ENCODE data around the gene ERVV-1.
A peak's percentile ranks its signal among the peaks of the same experiment; 100 is the strongest.
"Not testable (repeated sequence)": the region's sequence is repeated elsewhere in the genome, so short reads cannot be mapped to it uniquely, and the experiment has no call there.

The ERVV-1 gene

GRCh38 chr19:53007200-53007599 is 6.5 kb upstream of the ERVV-1 start:
- no peak overlapping the region for H3K4me3 Mint-ChIP-seq
- peaks cover 20 to 26% of the 10 kb centered on the region in 2 donors for H3K9me3 Mint-ChIP-seq
- no peaks in the 10 kb centered on the region for H3K4me1 Mint-ChIP-seq
- no peak for DNase-seq
- no peak overlapping the region for H3K27ac Mint-ChIP-seq
- no peaks in the 10 kb centered on the region for H3K27me3 Mint-ChIP-seq
- ATAC-seq: no peak

- no peaks in the 10 kb centered on the region for H3K27me3 Mint-ChIP-seq
- DNase-seq (no peak), ATAC-seq (no peak)
- H3K4me3 Mint-ChIP-seq: no peak overlapping the region
- H3K27ac Mint-ChIP-seq: no peak overlapping the region
- H3K9me3 Mint-ChIP-seq: peaks cover 20 to 26% of the 10 kb centered on the region in 2 donors
- no peaks in the 10 kb centered on the region for H3K4me1 Mint-ChIP-seq
Measured at GRCh38 chr19:53007606-53008005, 6.1 kb upstream of the ERVV-1 start.

- Mint-ChIP-seq H3K4me1 (no peaks in the 10 kb centered on the region), H3K4me3 (no peak overlapping the region), H3K27me3 (no peaks in the 10 kb centered on the region), H3K9me3 (peaks cover 23 to 26% of the 10 kb centered on the region in 2 donors), H3K27ac (no peak overlapping the region)
- DNase-seq: no peak
- no peak for ATAC-seq
Measured at GRCh38 chr19:53008061-53008778, 5.5 kb upstream of the ERVV-1 start.

GRCh38 chr19:53010494-53010893 is 3.2 kb upstream of the ERVV-1 start:
- no peaks in the 10 kb centered on the region for H3K4me1 Mint-ChIP-seq
- ATAC-seq (no peak), DNase-seq (no peak)
- no peak overlapping the region for H3K27ac Mint-ChIP-seq
- H3K27me3 Mint-ChIP-seq: no peaks in the 10 kb centered on the region
- H3K9me3 Mint-ChIP-seq: peaks cover 34 to 37% of the 10 kb centered on the region in 2 donors
- no peak overlapping the region for H3K4me3 Mint-ChIP-seq

- Mint-ChIP-seq H3K9me3 (peaks cover 34 to 40% of the 10 kb centered on the region in 2 donors), H3K4me3 (no peak overlapping the region), H3K4me1 (no peaks in the 10 kb centered on the region), H3K27me3 (no peaks in the 10 kb centered on the region), H3K27ac (no peak overlapping the region)
- no peak for ATAC-seq
- no peak for DNase-seq
Measured at GRCh38 chr19:53012006-53012405, 1.7 kb upstream of the ERVV-1 start.

- ATAC-seq: no peak
- H3K9me3 Mint-ChIP-seq: peaks cover 41 to 51% of the 10 kb centered on the region in 2 donors
- H3K27ac Mint-ChIP-seq: peak overlapping the region in 1 of 2 donors; percentile 57
- H3K4me3 Mint-ChIP-seq: no peak overlapping the region
- no peaks in the 10 kb centered on the region for H3K4me1 Mint-ChIP-seq
- H3K27me3 Mint-ChIP-seq: no peaks in the 10 kb centered on the region
- DNase-seq: no peak
Measured at GRCh38 chr19:53015159-53015558, 1.4 kb downstream of the ERVV-1 start.

GRCh38 chr19:53015730-53016129 is 2.0 kb downstream of the ERVV-1 start:
- H3K4me1 Mint-ChIP-seq: no peaks in the 10 kb centered on the region
- peaks cover 47 to 51% of the 10 kb centered on the region in 2 donors for H3K9me3 Mint-ChIP-seq
- DNase-seq (no peak), ATAC-seq (no peak)
- no peaks in the 10 kb centered on the region for H3K27me3 Mint-ChIP-seq
- no peak overlapping the region for H3K4me3 Mint-ChIP-seq
- peak overlapping the region in 1 of 2 donors; percentile 72 for H3K27ac Mint-ChIP-seq

GRCh38 chr19:53019684-53020083 is 6.0 kb downstream of the ERVV-1 start:
- DNase-seq (no peak), ATAC-seq (no peak)
- Mint-ChIP-seq H3K4me3 (no peak overlapping the region), H3K4me1 (no peaks in the 10 kb centered on the region), H3K27ac (no peak overlapping the region), H3K9me3 (peaks cover 42 to 45% of the 10 kb centered on the region in 2 donors), H3K27me3 (no peaks in the 10 kb centered on the region)

- H3K27ac Mint-ChIP-seq, DNase-seq, ATAC-seq, H3K27me3 Mint-ChIP-seq, H3K4me3 Mint-ChIP-seq, H3K4me1 Mint-ChIP-seq: not testable (repeated sequence)
- peaks cover 27 to 60% of the 10 kb centered on the region in 2 donors for H3K9me3 Mint-ChIP-seq
Measured at GRCh38 chr19:53028306-53028705, 14.6 kb downstream of the ERVV-1 start.

- DNase-seq: no peak
- Mint-ChIP-seq H3K4me3 (no peak overlapping the region), H3K4me1 (no peaks in the 10 kb centered on the region), H3K9me3 (peaks cover 39 to 62% of the 10 kb centered on the region in 2 donors), H3K27ac (no peak overlapping the region), H3K27me3 (peaks cover 16% of the 10 kb centered on the region)
- no peak for ATAC-seq
Measured at GRCh38 chr19:53034054-53034453, 20.3 kb downstream of the ERVV-1 start.

GRCh38 chr19:53034948-53035675 is 21.4 kb downstream of the ERVV-1 start:
- Mint-ChIP-seq H3K9me3 (peaks cover 32 to 55% of the 10 kb centered on the region in 2 donors), H3K27ac (no peak overlapping the region)

GRCh38 chr19:53037101-53038097 is 23.7 kb downstream of the ERVV-1 start:
- Mint-ChIP-seq H3K27me3 (peaks cover 16% of the 10 kb centered on the region), H3K9me3 (peaks cover 26 to 49% of the 10 kb centered on the region in 2 donors), H3K27ac (no peak overlapping the region), H3K4me1 (no peaks in the 10 kb centered on the region), H3K4me3 (peak overlapping the region in 1 of 2 donors; percentile 70)
- no peak for DNase-seq
- ATAC-seq: no peak

More at GRCh38 chr19:53034948-53035675, 21.4 kb downstream of the ERVV-1 start:
- Mint-ChIP-seq H3K4me3 (no peak overlapping the region), H3K4me1 (no peaks in the 10 kb centered on the region), H3K27me3 (peaks cover 16% of the 10 kb centered on the region)
- DNase-seq (no peak), ATAC-seq (no peak)

- H3K4me1 Mint-ChIP-seq: no peaks in the 10 kb centered on the region
- peaks cover 10 to 46% of the 10 kb centered on the region in 2 donors for H3K9me3 Mint-ChIP-seq
- ATAC-seq: no peak
Measured at GRCh38 chr19:53041366-53041765, 27.6 kb downstream of the ERVV-1 start.

GRCh38 chr19:53045536-53045935 is 31.8 kb downstream of the ERVV-1 start:
- ATAC-seq (no peak), DNase-seq (no peak)
- Mint-ChIP-seq H3K4me3 (no peak overlapping the region), H3K4me1 (no peaks in the 10 kb centered on the region), H3K9me3 (peaks cover 9 to 39% of the 10 kb centered on the region in 2 donors), H3K27me3 (no peaks in the 10 kb centered on the region), H3K27ac (no peak overlapping the region)

More at GRCh38 chr19:53041366-53041765, 27.6 kb downstream of the ERVV-1 start:
- H3K4me3 Mint-ChIP-seq: no peak overlapping the region
- no peak for DNase-seq
- no peak overlapping the region for H3K27ac Mint-ChIP-seq
- H3K27me3 Mint-ChIP-seq: peaks cover 12% of the 10 kb centered on the region

GRCh38 chr19:53047379-53047778 is 33.7 kb downstream of the ERVV-1 start:
- Mint-ChIP-seq H3K27me3 (no peaks in the 10 kb centered on the region), H3K4me3 (no peak overlapping the region)

More at GRCh38 chr19:53047379-53047778, 33.7 kb downstream of the ERVV-1 start:
- Mint-ChIP-seq H3K4me1 (no peaks in the 10 kb centered on the region), H3K27ac (no peak overlapping the region), H3K9me3 (peaks cover 15 to 45% of the 10 kb centered on the region in 2 donors)
- ATAC-seq (no peak), DNase-seq (no peak)

Data from stimulated activated naive CD8-positive, alpha-beta T cell treated with anti-CD3 and anti-CD28 coated beads, Interleukin-15, amount 100 ng/mL, for 72 hours (primary cell).